GM18511 (cell line): ENCODE measurements around the gene NTRK2.

ENCODE experiments used
- ATAC-seq: cut with Tn5 transposase; IDR thresholded peaks from one replicate; pipeline ENCODE4 v1.9.1; 2021; ENCODE audit warnings: mild to moderate bottlenecking, moderate library complexity; ENCODE audit not compliant: unreplicated experiment

Gene NTRK2

GRCh38 chr9:84778570-84778969 is 109.0 kb downstream of the NTRK2 start:
- no peak for ATAC-seq

GRCh38 chr9:84779883-84780282 is 110.4 kb downstream of the NTRK2 start:
- ATAC-seq: no peak

GRCh38 chr9:84780385-84780784 is 110.9 kb downstream of the NTRK2 start:
- ATAC-seq: no peak

GRCh38 chr9:84781458-84781857 is 111.9 kb downstream of the NTRK2 start:
- ATAC-seq: no peak

- ATAC-seq: no peak
Observed at GRCh38 chr9:84781931-84782866, 112.7 kb downstream of the NTRK2 start.

- ATAC-seq: no peak
Observed at GRCh38 chr9:84785792-84786547, 116.4 kb downstream of the NTRK2 start.

GRCh38 chr9:84788803-84789462 is 119.4 kb downstream of the NTRK2 start:
- no peak for ATAC-seq

- no peak for ATAC-seq
Observed at GRCh38 chr9:84789463-84789830, 119.9 kb downstream of the NTRK2 start.

DNA sequence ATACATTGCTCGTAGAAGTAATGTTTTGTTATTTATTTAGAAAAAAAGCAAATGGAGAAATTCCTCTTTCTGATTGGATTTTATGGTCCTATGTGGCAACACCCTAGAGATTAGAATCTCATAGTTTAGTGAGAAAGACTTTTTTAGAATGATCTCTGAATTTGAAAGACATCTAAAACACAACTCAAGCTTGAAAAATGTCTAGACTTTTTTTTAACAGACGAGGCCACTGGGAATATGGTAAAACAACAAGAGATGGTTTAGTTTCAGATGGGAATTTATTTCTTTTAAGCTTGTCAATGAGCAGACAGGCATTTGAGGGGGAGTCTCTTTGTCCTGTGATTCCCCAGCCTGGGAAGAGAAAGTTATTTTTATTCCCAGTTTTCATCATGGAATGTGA is 122.1 kb downstream of the NTRK2 start:
- ATAC-seq: no peak

GRCh38 chr9:84793251-84793650 is 123.7 kb downstream of the NTRK2 start:
- no peak for ATAC-seq

GRCh38 chr9:84794981-84795637 is 125.6 kb downstream of the NTRK2 start:
- ATAC-seq: no peak

DNA sequence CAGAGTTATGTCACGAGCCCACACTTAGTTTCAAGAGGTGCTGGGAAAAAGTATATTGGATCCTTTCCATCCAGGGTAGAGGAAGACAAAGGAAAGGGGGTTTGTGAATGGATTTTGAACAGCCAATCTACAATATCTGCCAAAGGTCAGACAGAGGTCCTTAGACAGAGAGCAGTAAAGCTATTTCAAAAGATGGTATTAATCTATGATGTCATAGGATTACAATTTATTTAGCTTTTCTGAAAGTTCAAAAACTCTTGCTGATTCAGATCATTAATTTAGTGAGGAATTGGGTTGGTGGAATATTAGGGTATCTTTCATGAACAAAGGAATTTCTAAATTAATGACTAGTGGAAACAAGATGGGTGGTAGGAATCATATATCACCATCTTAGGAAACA is 126.9 kb downstream of the NTRK2 start:
- ATAC-seq: no peak

- no peak for ATAC-seq
Observed at GRCh38 chr9:84799251-84799650, 129.7 kb downstream of the NTRK2 start.

DNA sequence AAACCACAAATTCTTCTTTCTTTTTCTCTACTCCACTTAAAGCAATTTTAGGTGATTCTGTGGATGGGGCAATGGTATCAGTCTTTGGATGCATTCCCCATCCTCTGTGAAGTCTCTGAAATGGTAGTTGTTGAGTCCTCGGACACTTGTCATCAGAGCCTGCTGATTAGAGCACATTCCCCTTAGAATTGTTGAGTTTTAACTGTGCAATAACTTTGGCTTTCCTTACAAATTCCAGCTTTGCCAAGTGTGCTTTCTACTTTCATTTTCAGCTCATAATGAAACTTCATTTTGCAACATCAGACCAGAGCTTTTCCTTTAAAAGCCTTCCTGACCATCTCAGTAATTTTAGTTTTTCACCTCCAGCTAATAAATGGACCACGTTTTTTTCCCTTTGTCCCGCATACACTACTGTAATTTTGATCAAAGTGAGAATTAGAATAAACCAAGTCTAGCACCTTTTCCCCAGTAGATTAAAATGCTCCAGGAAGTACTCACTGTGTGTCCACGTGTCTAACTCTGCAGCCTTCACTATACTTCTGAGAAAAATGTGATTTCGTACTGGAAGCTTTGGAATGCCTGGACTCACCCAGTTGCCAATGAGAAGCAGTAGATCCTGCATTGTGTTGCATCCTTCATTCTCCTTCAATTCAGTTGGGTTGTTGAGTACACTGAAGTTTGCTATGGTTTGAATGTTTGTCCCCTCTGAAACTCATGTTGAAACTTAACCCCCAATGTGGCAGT is 135.6 kb downstream of the NTRK2 start:
- ATAC-seq: no peak

DNA sequence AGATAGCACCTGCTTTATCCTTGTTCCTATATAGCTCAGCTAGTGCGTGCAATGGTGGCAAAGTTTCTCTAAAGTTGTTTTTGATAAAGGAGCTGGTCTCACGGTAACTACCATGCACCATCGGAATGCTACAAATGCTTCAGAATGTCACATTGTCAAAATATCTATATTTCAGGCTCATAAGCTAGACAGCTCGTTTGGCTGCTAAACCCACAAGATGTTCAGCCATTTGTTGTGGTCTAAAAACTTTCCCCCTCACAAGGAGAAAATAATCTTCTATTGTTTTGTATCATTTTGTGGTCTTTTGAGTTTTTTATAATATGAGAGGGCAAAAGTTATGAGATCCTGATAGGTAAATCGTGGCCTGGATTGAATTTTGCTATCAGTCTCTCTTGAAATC is 137.9 kb downstream of the NTRK2 start:
- no peak for ATAC-seq

GRCh38 chr9:84807870-84808390 is 138.4 kb downstream of the NTRK2 start:
- no peak for ATAC-seq

DNA sequence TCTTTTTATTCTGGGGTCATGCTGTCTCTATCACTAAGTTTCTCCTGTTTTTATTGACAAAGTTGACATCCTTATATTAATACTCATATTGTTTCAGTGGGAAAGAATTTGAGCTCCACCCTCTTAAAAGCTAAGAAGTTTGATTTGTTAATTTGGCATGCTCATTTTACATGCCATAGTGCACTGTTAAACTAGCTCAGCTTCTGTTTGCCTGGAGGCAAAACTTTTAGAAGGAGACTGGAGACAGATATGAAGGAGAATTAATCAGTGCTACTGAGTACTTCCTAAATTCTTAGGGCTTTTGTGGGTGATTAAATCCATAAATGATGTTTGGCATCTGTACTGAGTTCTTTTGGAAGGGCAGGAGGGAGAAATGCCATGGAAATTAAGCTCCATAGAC is 138.9 kb downstream of the NTRK2 start:
- ATAC-seq: no peak

DNA sequence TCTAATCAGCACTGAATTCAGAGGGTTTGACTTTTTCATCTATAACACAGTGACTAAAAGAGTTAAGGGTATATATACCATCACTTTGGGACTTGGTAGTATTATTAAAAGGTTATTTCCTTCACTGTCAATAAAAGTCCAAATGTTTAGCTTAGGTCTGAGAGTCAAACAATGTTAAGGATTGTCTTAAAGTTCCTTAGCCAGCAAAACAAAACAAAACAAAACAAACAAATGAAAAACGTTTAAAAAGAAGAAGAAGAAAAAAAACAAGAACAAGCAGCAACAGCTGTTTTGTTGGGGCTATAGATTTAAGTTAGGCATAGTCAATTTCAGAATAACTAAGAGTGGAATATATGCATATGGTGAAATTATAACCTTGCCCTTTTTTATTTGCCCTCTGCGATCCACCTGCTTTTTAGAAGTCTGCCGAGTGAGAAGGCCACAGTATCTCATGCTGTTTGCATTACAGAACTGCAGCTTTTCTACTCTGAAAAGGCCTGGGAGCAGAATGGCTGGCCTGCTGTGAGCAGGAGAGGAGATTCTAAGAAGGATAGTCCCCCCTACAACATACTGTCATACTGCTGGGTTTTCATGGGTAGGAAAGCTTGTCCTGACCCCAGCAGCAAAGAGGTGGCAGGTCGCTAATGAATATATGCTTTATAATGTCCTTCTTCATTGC is 141.7 kb downstream of the NTRK2 start:
- no peak for ATAC-seq

DNA sequence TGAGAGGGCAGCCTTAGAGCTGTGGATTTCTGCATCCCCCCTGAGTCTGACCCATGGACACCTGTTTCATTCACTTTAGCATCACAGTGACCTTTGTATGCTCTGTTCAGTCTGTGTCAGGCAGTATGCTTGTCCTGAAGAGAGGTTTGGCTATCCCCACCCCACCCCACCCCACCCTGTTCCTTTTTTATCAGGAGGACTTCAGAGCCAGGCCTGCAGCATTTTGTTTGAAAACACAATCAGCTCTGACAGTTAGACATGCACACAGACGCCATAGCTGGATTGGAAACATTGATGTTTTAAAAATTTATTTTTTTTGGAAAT is 142.2 kb downstream of the NTRK2 start:
- no peak for ATAC-seq

DNA sequence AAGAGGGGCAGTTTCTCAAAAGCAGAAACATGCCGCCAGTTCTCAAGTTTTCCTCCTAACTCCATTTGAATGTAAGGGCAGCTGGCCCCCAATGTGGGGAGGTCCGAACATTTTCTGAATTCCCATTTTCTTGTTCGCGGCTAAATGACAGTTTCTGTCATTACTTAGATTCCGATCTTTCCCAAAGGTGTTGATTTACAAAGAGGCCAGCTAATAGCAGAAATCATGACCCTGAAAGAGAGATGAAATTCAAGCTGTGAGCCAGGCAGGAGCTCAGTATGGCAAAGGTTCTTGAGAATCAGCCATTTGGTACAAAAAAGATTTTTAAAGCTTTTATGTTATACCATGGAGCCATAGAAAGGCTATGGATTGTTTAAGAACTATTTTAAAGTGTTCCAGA is 142.8 kb downstream of the NTRK2 start:
- no peak for ATAC-seq
